Keratinocyte (primary cell): ENCODE measurements around the gene CD72. TPM values are rescaled to one million over a fixed set of nuclear protein-coding genes. Genes with fewer than 3 reads are reported as not detected.

Experiments
- DNase-seq: peaks from one replicate; pipeline ENCODE4 v3.0.0-alpha.2; 2011; ENCODE audit warnings: low read depth, missing footprints, low spot score
- FAIRE-seq: peaks from 2 replicates; lab custom pipeline; 2011; peaks lifted over from hg19 to GRCh38; lab: Jason Lieb, UNC
- H2AFZ ChIP-seq: 2 replicates; pipeline ENCODE4 v1.6.0; 2012; ENCODE audit warnings: low read length, control low read depth, inconsistent platforms; ENCODE audit not compliant: control insufficient read depth
- H3K27ac ChIP-seq: 2 replicates; pipeline ENCODE4 v1.5.1; 2011; ENCODE audit warnings: low read length; ENCODE audit not compliant: control insufficient read depth, insufficient read depth
- H3K27me3 ChIP-seq: 3 replicates; pipeline ENCODE4 v1.6.0; 2011; ENCODE audit warnings: low read length; ENCODE audit not compliant: control insufficient read depth, insufficient read depth; ENCODE audit errors: extremely low read depth
- H3K36me3 ChIP-seq, 2 experiments: 2 replicates in 1 of 2; 3 replicates in 1 of 2; pipeline ENCODE4 v1.5.1; 2011; ENCODE audit warnings: low read length in 2 of 2, mild to moderate bottlenecking in 1 of 2; ENCODE audit not compliant: control insufficient read depth in 2 of 2, insufficient read depth in 2 of 2; ENCODE audit errors: extremely low read depth in 1 of 2
- H3K4me1 ChIP-seq: 3 replicates; pipeline ENCODE4 v1.5.1; 2011; ENCODE audit warnings: low read length; ENCODE audit not compliant: control insufficient read depth, insufficient read depth; ENCODE audit errors: extremely low read depth
- H3K4me2 ChIP-seq: 3 replicates; pipeline ENCODE4 v1.6.0; 2011; ENCODE audit warnings: low read depth, low read length; ENCODE audit not compliant: control insufficient read depth, insufficient read depth; ENCODE audit errors: extremely low read depth
- H3K4me3 ChIP-seq, 3 experiments: fragments of 200-600 bp in 1 of 3; sonication (generic) in 1 of 3; 2 replicates in 2 of 3; 3 replicates in 1 of 3; pipeline ENCODE4 v1.5.1; 2011 to 2016; ENCODE audit warnings: low read length in 3 of 3, mild to moderate bottlenecking in 3 of 3, control low read depth in 2 of 3, inconsistent platforms in 1 of 3, low read depth in 1 of 3, mixed read lengths in 1 of 3, mixed run types in 1 of 3, moderate library complexity in 1 of 3; ENCODE audit not compliant: control insufficient read depth in 2 of 3, insufficient read depth in 2 of 3; ENCODE audit errors: extremely low read depth in 1 of 3
- H3K79me2 ChIP-seq: 2 replicates; pipeline ENCODE4 v1.6.0; 2012; ENCODE audit warnings: low read length; ENCODE audit not compliant: control insufficient read depth, insufficient read depth
- H3K9ac ChIP-seq: 3 replicates; pipeline ENCODE4 v1.6.0; 2011; ENCODE audit warnings: low read length; ENCODE audit not compliant: control insufficient read depth, insufficient read depth; ENCODE audit errors: extremely low read depth
- H3K9me1 ChIP-seq: 3 replicates; pipeline ENCODE4 v1.6.0; 2011; ENCODE audit warnings: low read length; ENCODE audit not compliant: control insufficient read depth, insufficient read depth; ENCODE audit errors: extremely low read depth
- H3K9me3 ChIP-seq: 2 replicates; pipeline ENCODE4 v1.5.1; 2012; ENCODE audit warnings: low read depth, low read length; ENCODE audit not compliant: control insufficient read depth
- H4K20me1 ChIP-seq: 3 replicates; pipeline ENCODE4 v1.6.0; 2011; ENCODE audit warnings: low read length; ENCODE audit not compliant: control insufficient read depth, insufficient read depth; ENCODE audit errors: extremely low read depth
- EZH2 ChIP-seq: IDR thresholded peaks from one replicate; pipeline ENCODE4 v1.6.1; 2012; ENCODE audit warnings: inconsistent platforms, mild to moderate bottlenecking, low read length, moderate library complexity
- dilution Hi-C: fragments of 300-500 bp; cut with MboI; formaldehyde crosslinking; loops from one replicate; pipeline ENCODE4 v1.7.0; 2020; ENCODE audit warnings: low sequenced_read_pairs; ENCODE audit not compliant: extremely low pct_ligation_motif_present
- polyA plus RNA-seq, 5 experiments: library from polyadenylated mRNA; depleted of rRNA in 3 of 5; stranded (reverse) in 3 of 5; stranded (forward) in 1 of 5; unstranded in 1 of 5; fragments of >200 nt; gene quantifications; 1 replicate in 1 of 5; 2 replicates in 3 of 5; 3 replicates in 1 of 5; pipeline versions ENCODE4 v1.2.1 to v1.2.3, GENCODE V29; 2011 to 2012; ENCODE audit warnings: missing spikeins in 2 of 5, low read depth in 1 of 5, low replicate concordance in 1 of 5
- TF ChIP-seq, protein P1 (sequence below), 3 experiments: IDR thresholded peaks in 1 of 3; conservative IDR thresholded peaks in 1 of 3; optimal IDR thresholded peaks in 1 of 3; 2 replicates in 2 of 3; 3 replicates in 1 of 3; pipeline versions ENCODE3 to v1.5.1; 2011; ENCODE audit warnings: low read length in 3 of 3, mild to moderate bottlenecking in 3 of 3, moderate library complexity in 2 of 3, control low read depth in 1 of 3, inconsistent platforms in 1 of 3; ENCODE audit not compliant: insufficient read depth in 2 of 3; ENCODE audit errors: extremely low read depth in 1 of 3

The CD72 gene
- polyA plus RNA-seq, 1 donor (not counting 4 experiments of a cell fraction or from before 2014, with no cell fraction given): 0.66 TPM

DNA sequence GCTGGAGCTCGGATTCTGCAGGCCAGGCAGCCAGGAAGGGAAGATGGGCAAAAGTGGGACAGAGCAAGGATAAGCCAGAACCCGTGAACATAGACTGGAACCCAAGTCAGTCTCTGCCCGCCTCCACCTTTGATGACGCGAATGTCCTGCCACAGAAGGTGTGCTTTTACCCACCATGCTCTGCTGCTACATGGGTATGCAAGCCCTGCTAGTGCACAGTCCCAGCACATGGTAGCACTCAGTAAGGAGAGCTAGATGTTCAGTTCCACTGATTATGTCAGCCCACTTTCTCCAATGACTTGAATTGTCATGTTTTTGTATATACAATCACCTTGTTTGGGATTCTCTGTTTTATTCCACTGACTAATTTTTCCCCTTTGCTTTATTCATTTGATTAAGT is 11.4 kb upstream of the CD72 start:
- no peaks in the 10 kb centered on the region for H3K36me3 ChIP-seq
- H4K20me1 ChIP-seq: no peaks in the 10 kb centered on the region
- dilution Hi-C loops: no loop called here
- H3K27me3 ChIP-seq: no peaks in the 10 kb centered on the region
- FAIRE-seq: peak; percentile 9
- no peak overlapping the region for H2AFZ ChIP-seq
- H3K27ac ChIP-seq: no peak overlapping the region
- no peak for DNase-seq
- H3K79me2 ChIP-seq: no peaks in the 10 kb centered on the region
- H3K4me3 ChIP-seq: no peak overlapping the region
- TF ChIP-seq EZH2: no peak
- H3K9me3 ChIP-seq: no peaks in the 10 kb centered on the region
- H3K4me2 ChIP-seq: no peak overlapping the region
- H3K9me1 ChIP-seq: no peaks in the 10 kb centered on the region
- no peaks in the 10 kb centered on the region for H3K4me1 ChIP-seq
- H3K9ac ChIP-seq: no peak overlapping the region

DNA sequence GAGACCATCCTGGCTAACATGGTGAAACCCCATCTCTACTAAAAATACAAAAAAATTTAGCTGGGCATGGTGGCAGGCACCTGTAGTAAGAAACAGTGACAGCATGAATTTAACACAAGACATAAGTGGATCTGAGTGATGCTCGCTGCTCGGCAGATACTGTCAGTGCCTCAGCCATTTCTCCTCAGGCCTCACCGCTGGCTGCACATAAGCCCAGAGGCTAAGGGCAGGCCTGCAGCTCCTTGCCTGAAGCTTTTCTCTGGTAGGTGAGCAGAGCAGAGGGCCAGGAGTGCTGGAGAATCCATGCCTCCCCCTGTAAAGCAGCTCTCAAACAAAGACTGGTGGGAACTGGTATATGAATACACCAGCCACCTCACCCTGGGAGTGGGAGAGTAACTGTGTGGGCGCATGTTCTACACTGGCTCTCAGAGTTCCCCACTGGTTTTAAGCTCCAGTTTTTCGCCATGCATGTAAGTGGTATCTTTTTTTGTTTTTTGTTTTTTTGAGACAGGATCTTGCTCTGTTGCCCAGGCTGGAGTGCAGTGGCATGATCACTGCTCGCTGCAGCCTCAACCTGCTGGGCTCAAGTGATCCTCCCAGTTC is 10.3 kb upstream of the CD72 start:
- FAIRE-seq (no peak), DNase-seq (no peak)
- Histone ChIP-seq H3K4me1 (no peaks in the 10 kb centered on the region), H3K4me2 (no peak overlapping the region), H3K36me3 (no peaks in the 10 kb centered on the region), H4K20me1 (no peaks in the 10 kb centered on the region), H3K27me3 (no peaks in the 10 kb centered on the region), H3K9ac (no peak overlapping the region), H3K79me2 (no peaks in the 10 kb centered on the region), H2AFZ (no peak overlapping the region), H3K27ac (no peak overlapping the region), H3K9me3 (no peaks in the 10 kb centered on the region), H3K9me1 (no peaks in the 10 kb centered on the region), H3K4me3 (no peak overlapping the region)
- no peak for TF ChIP-seq EZH2
- TF ChIP-seq, protein P1, sequence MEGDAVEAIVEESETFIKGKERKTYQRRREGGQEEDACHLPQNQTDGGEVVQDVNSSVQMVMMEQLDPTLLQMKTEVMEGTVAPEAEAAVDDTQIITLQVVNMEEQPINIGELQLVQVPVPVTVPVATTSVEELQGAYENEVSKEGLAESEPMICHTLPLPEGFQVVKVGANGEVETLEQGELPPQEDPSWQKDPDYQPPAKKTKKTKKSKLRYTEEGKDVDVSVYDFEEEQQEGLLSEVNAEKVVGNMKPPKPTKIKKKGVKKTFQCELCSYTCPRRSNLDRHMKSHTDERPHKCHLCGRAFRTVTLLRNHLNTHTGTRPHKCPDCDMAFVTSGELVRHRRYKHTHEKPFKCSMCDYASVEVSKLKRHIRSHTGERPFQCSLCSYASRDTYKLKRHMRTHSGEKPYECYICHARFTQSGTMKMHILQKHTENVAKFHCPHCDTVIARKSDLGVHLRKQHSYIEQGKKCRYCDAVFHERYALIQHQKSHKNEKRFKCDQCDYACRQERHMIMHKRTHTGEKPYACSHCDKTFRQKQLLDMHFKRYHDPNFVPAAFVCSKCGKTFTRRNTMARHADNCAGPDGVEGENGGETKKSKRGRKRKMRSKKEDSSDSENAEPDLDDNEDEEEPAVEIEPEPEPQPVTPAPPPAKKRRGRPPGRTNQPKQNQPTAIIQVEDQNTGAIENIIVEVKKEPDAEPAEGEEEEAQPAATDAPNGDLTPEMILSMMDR (optimal IDR thresholded peaks at IDR 0.05 in 1 of 3, IDR thresholded peaks at IDR 0.05 in 1 of 3, conservative IDR thresholded peaks at IDR 0.05 in 1 of 3; ENCODE audit: extremely low read depth in 1 of 3, insufficient read depth in 2 of 3, low read length in 3 of 3): no peak
- dilution Hi-C loops: no loop called here

DNA sequence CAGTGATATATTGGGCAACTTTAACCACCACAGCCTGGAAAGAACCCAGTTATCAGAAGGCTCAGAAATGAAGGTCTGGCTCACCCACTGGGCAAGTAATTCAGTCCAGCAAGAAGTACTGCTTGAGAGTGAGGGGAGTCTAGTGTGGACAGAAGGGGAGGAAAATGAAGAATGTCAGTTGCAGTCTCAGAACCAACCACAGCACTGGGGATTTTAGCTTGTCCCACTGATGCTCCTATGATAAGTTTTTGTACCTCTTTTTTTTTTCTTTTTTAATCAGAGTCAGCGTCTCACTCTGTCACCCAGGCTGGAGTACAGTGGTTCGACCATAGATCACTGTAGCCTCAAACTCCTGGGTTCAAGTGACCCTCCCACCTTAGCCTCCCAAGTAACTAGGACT is 9.4 kb upstream of the CD72 start:
- Histone ChIP-seq H3K9me1 (no peaks in the 10 kb centered on the region), H3K4me2 (no peak overlapping the region), H3K36me3 (no peaks in the 10 kb centered on the region), H3K27me3 (no peaks in the 10 kb centered on the region), H3K9me3 (no peaks in the 10 kb centered on the region), H3K4me3 (no peak overlapping the region), H3K27ac (no peak overlapping the region), H3K79me2 (no peaks in the 10 kb centered on the region), H2AFZ (no peak overlapping the region), H4K20me1 (no peaks in the 10 kb centered on the region), H3K4me1 (no peaks in the 10 kb centered on the region), H3K9ac (no peak overlapping the region)
- no peak for TF ChIP-seq EZH2
- TF ChIP-seq, protein P1 (optimal IDR thresholded peaks at IDR 0.05 in 1 of 3, IDR thresholded peaks at IDR 0.05 in 1 of 3, conservative IDR thresholded peaks at IDR 0.05 in 1 of 3; ENCODE audit: extremely low read depth in 1 of 3, insufficient read depth in 2 of 3, low read length in 3 of 3): no peak
- FAIRE-seq (no peak), DNase-seq (no peak)
- dilution Hi-C loops: no loop called here
